ENCODE measurements around the gene AARS2.
"Not testable (repeated sequence)": the region's sequence is repeated elsewhere in the genome, so short reads cannot be mapped to it uniquely, and the experiment has no call there.

AARS2 gene

GRCh38 chr6:44332585-44332984 is 19.4 kb upstream of the AARS2 start:
- DNase-seq (ENCODE audit: low spot score) = no peak
- in situ Hi-C loops (cut with MboI; ENCODE audit: low sequenced_read_pairs, unreplicated experiment) = no loop called here
- no peak for TF ChIP-seq CTCF (IDR thresholded peaks at IDR 0.05; ENCODE audit: borderline replicate concordance, control extremely low read depth, extremely low read depth, insufficient read depth, missing control alignments)

- in situ Hi-C loops (cut with MboI; ENCODE audit: low sequenced_read_pairs, unreplicated experiment) = no loop called here
- TF ChIP-seq CTCF (IDR thresholded peaks at IDR 0.05; ENCODE audit: borderline replicate concordance, control extremely low read depth, extremely low read depth, insufficient read depth, missing control alignments) = no peak
- DNase-seq (ENCODE audit: low spot score) = no peak
These were observed 16.7 kb upstream of the AARS2 start for GRCh38 chr6:44329858-44330257.

GRCh38 chr6:44328203-44328602 is 15.1 kb upstream of the AARS2 start:
- in situ Hi-C loops (cut with MboI; ENCODE audit: low sequenced_read_pairs, unreplicated experiment); DNase-seq (ENCODE audit: low spot score): not testable (repeated sequence)

GRCh38 chr6:44327760-44328159 is 14.6 kb upstream of the AARS2 start:
- in situ Hi-C loops (cut with MboI; ENCODE audit: low sequenced_read_pairs, unreplicated experiment) = no loop called here
- no peak for DNase-seq (ENCODE audit: low spot score)
- TF ChIP-seq CTCF (IDR thresholded peaks at IDR 0.05; ENCODE audit: borderline replicate concordance, control extremely low read depth, extremely low read depth, insufficient read depth, missing control alignments) = no peak

- in situ Hi-C loops (cut with MboI; ENCODE audit: low sequenced_read_pairs, unreplicated experiment) = no loop called here
- no peak for DNase-seq (ENCODE audit: low spot score)
- no peak for TF ChIP-seq CTCF (IDR thresholded peaks at IDR 0.05; ENCODE audit: borderline replicate concordance, control extremely low read depth, extremely low read depth, insufficient read depth, missing control alignments)
These were observed 13.9 kb upstream of the AARS2 start for GRCh38 chr6:44327096-44327495.

- no peak for TF ChIP-seq CTCF (IDR thresholded peaks at IDR 0.05; ENCODE audit: borderline replicate concordance, control extremely low read depth, extremely low read depth, insufficient read depth, missing control alignments)
- no peak for DNase-seq (ENCODE audit: low spot score)
- in situ Hi-C loops (cut with MboI; ENCODE audit: low sequenced_read_pairs, unreplicated experiment) = no loop called here
These were observed 8.1 kb upstream of the AARS2 start for GRCh38 chr6:44321210-44321609.

GRCh38 chr6:44317136-44317631 is 4.0 kb upstream of the AARS2 start:
- in situ Hi-C loops (cut with MboI; ENCODE audit: low sequenced_read_pairs, unreplicated experiment); DNase-seq (ENCODE audit: low spot score): not testable (repeated sequence)

- DNase-seq (ENCODE audit: low spot score) = no peak
- in situ Hi-C loops (cut with MboI; ENCODE audit: low sequenced_read_pairs, unreplicated experiment) = no loop called here
These were observed 3.3 kb upstream of the AARS2 start for GRCh38 chr6:44316481-44316880.

More at GRCh38 chr6:44316481-44316880, 3.3 kb upstream of the AARS2 start:
- TF ChIP-seq CTCF (IDR thresholded peaks at IDR 0.05; ENCODE audit: borderline replicate concordance, control extremely low read depth, extremely low read depth, insufficient read depth, missing control alignments) = no peak
